Measurements from ENCODE around the gene LY6G6D. TPM values are rescaled to one million over a fixed set of nuclear protein-coding genes. Genes with fewer than 3 reads are reported as not detected.
A peak's percentile ranks its signal among the peaks of the same experiment; 100 is the strongest.

The LY6G6D gene
- total and polyA plus RNA-seq, 2 of the 13 experiments (the other 11 are each of a cell fraction or from before 2014, with no cell fraction given): not detected

GRCh38 chr6:31737991-31738979 lies 23.1 kb downstream of the LY6G6D start (continued):
- 0 out of 2 replicates have a peak, but pooled peaks have one; percentile 46 for TF ChIP-seq ZNF142 (CRISPR knock-in tag; IDR thresholded peaks at IDR 0.05)
- TF ChIP-seq MED13 (CRISPR knock-in tag; IDR thresholded peaks at IDR 0.05): peak; percentile 91
- peak; percentile 59 for TF ChIP-seq ZFP91 (CRISPR knock-in tag; IDR thresholded peaks at IDR 0.05; ENCODE audit: borderline replicate concordance)
- 0 out of 2 replicates have a peak, but pooled peaks have one; percentile 23 for TF ChIP-seq ZZZ3 (CRISPR knock-in tag; IDR thresholded peaks at IDR 0.05; ENCODE audit: borderline replicate concordance)
- no peak for TF ChIP-seq DMTF1 (CRISPR knock-in tag; IDR thresholded peaks at IDR 0.05)
- TF ChIP-seq KLF9 (CRISPR knock-in tag; IDR thresholded peaks at IDR 0.05; ENCODE audit: low read depth): peak; percentile 14
- TF ChIP-seq, protein P1, sequence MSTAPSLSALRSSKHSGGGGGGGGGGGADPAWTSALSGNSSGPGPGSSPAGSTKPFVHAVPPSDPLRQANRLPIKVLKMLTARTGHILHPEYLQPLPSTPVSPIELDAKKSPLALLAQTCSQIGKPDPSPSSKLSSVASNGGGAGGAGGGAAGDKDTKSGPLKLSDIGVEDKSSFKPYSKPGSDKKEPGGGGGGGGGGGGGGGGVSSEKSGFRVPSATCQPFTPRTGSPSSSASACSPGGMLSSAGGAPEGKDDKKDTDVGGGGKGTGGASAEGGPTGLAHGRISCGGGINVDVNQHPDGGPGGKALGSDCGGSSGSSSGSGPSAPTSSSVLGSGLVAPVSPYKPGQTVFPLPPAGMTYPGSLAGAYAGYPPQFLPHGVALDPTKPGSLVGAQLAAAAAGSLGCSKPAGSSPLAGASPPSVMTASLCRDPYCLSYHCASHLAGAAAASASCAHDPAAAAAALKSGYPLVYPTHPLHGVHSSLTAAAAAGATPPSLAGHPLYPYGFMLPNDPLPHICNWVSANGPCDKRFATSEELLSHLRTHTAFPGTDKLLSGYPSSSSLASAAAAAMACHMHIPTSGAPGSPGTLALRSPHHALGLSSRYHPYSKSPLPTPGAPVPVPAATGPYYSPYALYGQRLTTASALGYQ (CRISPR knock-in tag; IDR thresholded peaks at IDR 0.05): peak; percentile 97
- no peak for TF ChIP-seq PHB2 (IDR thresholded peaks at IDR 0.05; ENCODE audit: partially characterized antibody)
- no peak for TF ChIP-seq ZNF713 (CRISPR knock-in tag; IDR thresholded peaks at IDR 0.05)
- no peak for TF ChIP-seq PAX8 (CRISPR knock-in tag; IDR thresholded peaks at IDR 0.05; ENCODE audit: borderline replicate concordance)
- 0 out of 2 replicates have a peak, but pooled peaks have one; percentile 46 for TF ChIP-seq ZNF629 (CRISPR knock-in tag; conservative IDR thresholded peaks at IDR 0.05)
- TF ChIP-seq IRF2 (CRISPR knock-in tag; IDR thresholded peaks at IDR 0.05): peak; percentile 56

All from HepG2 (cell line).